ENCODE results near the gene GPC2.

DNA sequence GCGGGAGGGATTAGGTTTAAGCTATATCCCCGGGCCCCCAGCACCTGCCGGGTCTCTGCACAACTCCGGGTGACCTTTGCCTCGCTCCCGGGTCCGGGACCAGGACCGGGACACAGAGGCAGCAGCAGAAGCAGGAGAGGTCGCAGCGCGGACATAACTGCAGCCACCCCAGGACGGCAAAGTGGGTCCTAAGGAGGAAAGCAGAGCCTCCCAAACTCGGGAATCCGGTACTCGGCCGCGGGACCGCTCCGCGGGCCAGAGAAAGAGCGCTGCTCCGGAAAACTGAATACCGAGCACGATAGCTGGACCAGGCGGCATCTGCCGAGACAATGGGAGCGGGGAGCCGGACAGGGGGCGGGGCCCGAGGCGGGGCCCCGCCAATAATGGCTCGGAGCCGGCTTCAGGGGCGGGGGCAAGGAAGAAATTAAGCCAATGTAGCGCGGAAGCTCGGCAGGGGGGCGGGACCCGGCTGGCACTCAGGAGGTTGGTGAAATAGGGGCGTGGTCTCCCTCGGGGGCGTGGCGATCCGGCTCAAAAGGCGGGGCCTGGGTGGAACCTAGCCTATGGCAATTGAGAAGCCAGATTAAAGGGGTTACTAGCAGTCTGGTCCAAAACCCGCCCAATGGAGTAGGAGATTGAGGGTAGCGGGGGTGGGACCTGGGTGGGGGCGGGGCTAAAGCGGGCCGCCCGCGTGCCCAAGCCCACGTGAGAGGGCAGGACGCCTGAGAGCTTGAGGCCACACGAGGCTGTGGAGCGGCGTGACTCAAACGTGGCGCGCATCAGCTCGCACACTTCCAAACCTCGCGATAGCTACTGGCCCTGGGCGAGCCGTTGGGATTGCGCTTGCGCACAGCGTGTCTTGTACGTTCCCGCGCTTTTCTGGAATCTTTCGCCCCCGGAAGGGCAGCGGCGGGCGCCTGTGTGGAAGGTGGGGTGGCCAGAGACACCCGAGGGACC is at the start of gene GPC2, which contains the start of gene STAG3:
- TF ChIP-seq, protein P1, sequence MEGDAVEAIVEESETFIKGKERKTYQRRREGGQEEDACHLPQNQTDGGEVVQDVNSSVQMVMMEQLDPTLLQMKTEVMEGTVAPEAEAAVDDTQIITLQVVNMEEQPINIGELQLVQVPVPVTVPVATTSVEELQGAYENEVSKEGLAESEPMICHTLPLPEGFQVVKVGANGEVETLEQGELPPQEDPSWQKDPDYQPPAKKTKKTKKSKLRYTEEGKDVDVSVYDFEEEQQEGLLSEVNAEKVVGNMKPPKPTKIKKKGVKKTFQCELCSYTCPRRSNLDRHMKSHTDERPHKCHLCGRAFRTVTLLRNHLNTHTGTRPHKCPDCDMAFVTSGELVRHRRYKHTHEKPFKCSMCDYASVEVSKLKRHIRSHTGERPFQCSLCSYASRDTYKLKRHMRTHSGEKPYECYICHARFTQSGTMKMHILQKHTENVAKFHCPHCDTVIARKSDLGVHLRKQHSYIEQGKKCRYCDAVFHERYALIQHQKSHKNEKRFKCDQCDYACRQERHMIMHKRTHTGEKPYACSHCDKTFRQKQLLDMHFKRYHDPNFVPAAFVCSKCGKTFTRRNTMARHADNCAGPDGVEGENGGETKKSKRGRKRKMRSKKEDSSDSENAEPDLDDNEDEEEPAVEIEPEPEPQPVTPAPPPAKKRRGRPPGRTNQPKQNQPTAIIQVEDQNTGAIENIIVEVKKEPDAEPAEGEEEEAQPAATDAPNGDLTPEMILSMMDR (IDR thresholded peaks at IDR 0.05), result no peak
- no peak for TF ChIP-seq RCOR1 (IDR thresholded peaks at IDR 0.05; ENCODE audit: low read depth, low read length)
- TF ChIP-seq, protein P2, sequence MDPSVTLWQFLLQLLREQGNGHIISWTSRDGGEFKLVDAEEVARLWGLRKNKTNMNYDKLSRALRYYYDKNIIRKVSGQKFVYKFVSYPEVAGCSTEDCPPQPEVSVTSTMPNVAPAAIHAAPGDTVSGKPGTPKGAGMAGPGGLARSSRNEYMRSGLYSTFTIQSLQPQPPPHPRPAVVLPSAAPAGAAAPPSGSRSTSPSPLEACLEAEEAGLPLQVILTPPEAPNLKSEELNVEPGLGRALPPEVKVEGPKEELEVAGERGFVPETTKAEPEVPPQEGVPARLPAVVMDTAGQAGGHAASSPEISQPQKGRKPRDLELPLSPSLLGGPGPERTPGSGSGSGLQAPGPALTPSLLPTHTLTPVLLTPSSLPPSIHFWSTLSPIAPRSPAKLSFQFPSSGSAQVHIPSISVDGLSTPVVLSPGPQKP (IDR thresholded peaks at IDR 0.05; ENCODE audit: low read depth, low read length), result no peak
- no peak for TF ChIP-seq CBX8 (IDR thresholded peaks at IDR 0.05)
- peak; percentile 19; the same call in 1 of the 2 replicates for TF ChIP-seq POLR2A (IDR thresholded peaks at IDR 0.05; ENCODE audit: low read length)
- no peak for TF ChIP-seq ESRRA (IDR thresholded peaks at IDR 0.05; ENCODE audit: borderline replicate concordance, low read length)
- TF ChIP-seq MYC (IDR thresholded peaks at IDR 0.05; ENCODE audit: borderline replicate concordance, low read length), result no peak
- no peak for TF ChIP-seq RAD21 (conservative IDR thresholded peaks at IDR 0.05 in 1 of 2, IDR thresholded peaks at IDR 0.05 in 1 of 2)
